Liver (tissue), 9 donors: Measurements from ENCODE around the gene NCOA3. TPM values are rescaled to one million over a fixed set of nuclear protein-coding genes. Genes with fewer than 3 reads are reported as not detected.
A peak's percentile ranks its signal among the peaks of the same experiment; 100 is the strongest.

Experiments used
- DNase-seq: peaks from one replicate; pipeline ENCODE4 v3.0.0-alpha.2; 2017; ENCODE audit warnings: low spot score
- H3K27ac ChIP-seq, 2 donors: one replicate each; pipeline ENCODE4 v1.7.0; 2013; ENCODE audit warnings: inconsistent platforms in 2 of 2, low read length in 2 of 2, control low read depth in 1 of 2, low read depth in 1 of 2, mild to moderate bottlenecking in 1 of 2
- H3K27me3 ChIP-seq, 4 donors: one replicate each; pipeline versions ENCODE4 v1.6.1 to v1.7.0; 2013; ENCODE audit warnings: low read length in 3 of 4, inconsistent platforms in 1 of 4, mild to moderate bottlenecking in 1 of 4, moderate library complexity in 1 of 4; ENCODE audit not compliant: control insufficient read depth in 4 of 4, insufficient read depth in 4 of 4
- H3K36me3 ChIP-seq, 4 donors: one replicate each; pipeline versions ENCODE4 v1.6.1 to v1.7.0; 2013; ENCODE audit warnings: low read length in 3 of 4, mild to moderate bottlenecking in 3 of 4, low read depth in 1 of 4, moderate library complexity in 1 of 4; ENCODE audit not compliant: control insufficient read depth in 4 of 4, insufficient read depth in 3 of 4
- H3K4me1 ChIP-seq, 4 donors: one replicate each; pipeline versions ENCODE4 v1.6.1 to v1.7.0; 2013; ENCODE audit warnings: low read length in 3 of 4, mild to moderate bottlenecking in 3 of 4, moderate library complexity in 1 of 4; ENCODE audit not compliant: control insufficient read depth in 4 of 4, insufficient read depth in 4 of 4
- H3K4me3 ChIP-seq, 3 donors: one replicate each; pipeline versions ENCODE4 v1.6.1 to v1.7.0; 2013; ENCODE audit warnings: low read length in 3 of 3, control low read depth in 1 of 3, low read depth in 1 of 3, mild to moderate bottlenecking in 1 of 3
- H3K9ac ChIP-seq, 2 donors: one replicate each; pipeline ENCODE4 v1.7.0; 2013; ENCODE audit warnings: low read length in 2 of 2, mild to moderate bottlenecking in 2 of 2, moderate library complexity in 2 of 2, control low read depth in 1 of 2, low read depth in 1 of 2
- H3K9me3 ChIP-seq, 4 donors: one replicate each; pipeline versions ENCODE4 v1.6.1 to v1.7.0; 2013; ENCODE audit warnings: low read length in 3 of 4; ENCODE audit not compliant: control insufficient read depth in 4 of 4
- EGR1 ChIP-seq, 2 donors: IDR thresholded peaks; 2 replicates each; pipeline ENCODE4 v1.6.1; 2016 to 2018; ENCODE audit warnings: antibody characterized with exemption in 2 of 2, low read depth in 2 of 2
- FOXA1 ChIP-seq: IDR thresholded peaks from 2 replicates; pipeline ENCODE4 v1.6.1; 2016; ENCODE audit warnings: antibody characterized with exemption
- HNF4A ChIP-seq, 2 donors: conservative IDR thresholded peaks; 2 replicates each; pipeline ENCODE4 v1.6.1; 2016; ENCODE audit warnings: antibody characterized with exemption in 2 of 2, mild to moderate bottlenecking in 2 of 2
- HNF4G ChIP-seq: IDR thresholded peaks from 2 replicates; pipeline ENCODE4 v1.6.1; 2016; ENCODE audit warnings: antibody characterized with exemption
- JUND ChIP-seq, 2 donors: IDR thresholded peaks; 2 replicates each; pipeline ENCODE4 v1.6.1; 2016; ENCODE audit warnings: antibody characterized with exemption in 2 of 2
- NR2F2 ChIP-seq: IDR thresholded peaks from 2 replicates; pipeline ENCODE4 v1.6.1; 2016; ENCODE audit warnings: antibody characterized with exemption
- RAD21 ChIP-seq, 2 donors: IDR thresholded peaks; 2 replicates each; pipeline ENCODE4 v1.6.1; 2016; ENCODE audit warnings: antibody characterized with exemption in 2 of 2, mild to moderate bottlenecking in 2 of 2
- RXRA ChIP-seq, 2 donors: IDR thresholded peaks; 2 replicates each; pipeline ENCODE4 v1.6.1; 2017 to 2018; ENCODE audit warnings: antibody characterized with exemption in 2 of 2, mild to moderate bottlenecking in 1 of 2
- SP1 ChIP-seq: IDR thresholded peaks from 2 replicates; pipeline ENCODE4 v1.6.1; 2018; ENCODE audit warnings: antibody characterized with exemption, mild to moderate bottlenecking
- TAF1 ChIP-seq: conservative IDR thresholded peaks from 2 replicates; pipeline ENCODE4 v1.6.1; 2016; ENCODE audit warnings: antibody characterized with exemption, mild to moderate bottlenecking
- WGBS: extraction: QIAGEN DNeasy Blood & Tissue Kit; methylation state at CpG from one replicate; pipeline ENCODE4 v1.1.7; 2013; 5-methylcytosine and 5-hydroxymethylcytosine counted together
- polyA plus RNA-seq, 2 donors: library from polyadenylated mRNA; stranded (reverse) in 1 of 2; unstranded in 1 of 2; fragments of 200-250 nt in 1 of 2; fragments of >200 nt in 1 of 2; fragmentation: Nextera tagmentation in 1 of 2; extraction: Ambion mirVana in 1 of 2; gene quantifications; one replicate each; pipeline versions ENCODE4 v1.2.1 to v1.2.3, GENCODE V29; 2013 to 2015
- total RNA-seq, 2 donors: library from RNA; depleted of rRNA; stranded (reverse); fragments of >200 nt; gene quantifications; one replicate each; pipeline ENCODE4 v1.2.3, GENCODE V29; 2014
- TF ChIP-seq, protein P1 (sequence below): fragments of 150-350 bp; IDR thresholded peaks from 2 replicates; pipeline ENCODE4 v1.5.1; 2017; ENCODE audit warnings: improper control_type of control experiment, low read depth, low read length; ENCODE audit not compliant: missing input control
- TF ChIP-seq, protein P2 (sequence below): IDR thresholded peaks from 2 replicates; pipeline ENCODE4 v1.6.1; 2016; ENCODE audit warnings: antibody characterized with exemption
- TF ChIP-seq, protein P3 (sequence below): IDR thresholded peaks from 2 replicates; pipeline ENCODE4 v1.6.1; 2016; ENCODE audit warnings: antibody characterized with exemption
- TF ChIP-seq, protein P4 (sequence below): IDR thresholded peaks from 2 replicates; pipeline ENCODE4 v1.6.1; 2016; ENCODE audit warnings: antibody characterized with exemption, mild to moderate bottlenecking
- donor health status: healthy.
- donor health status: healthy.
- donor health status: healthy.
- donor health status: healthy.
- donor health status: healthy.

Gene NCOA3
- total and polyA plus RNA-seq, 4 donors: 3.8 to 18.2 (median 8.9) TPM

DNA sequence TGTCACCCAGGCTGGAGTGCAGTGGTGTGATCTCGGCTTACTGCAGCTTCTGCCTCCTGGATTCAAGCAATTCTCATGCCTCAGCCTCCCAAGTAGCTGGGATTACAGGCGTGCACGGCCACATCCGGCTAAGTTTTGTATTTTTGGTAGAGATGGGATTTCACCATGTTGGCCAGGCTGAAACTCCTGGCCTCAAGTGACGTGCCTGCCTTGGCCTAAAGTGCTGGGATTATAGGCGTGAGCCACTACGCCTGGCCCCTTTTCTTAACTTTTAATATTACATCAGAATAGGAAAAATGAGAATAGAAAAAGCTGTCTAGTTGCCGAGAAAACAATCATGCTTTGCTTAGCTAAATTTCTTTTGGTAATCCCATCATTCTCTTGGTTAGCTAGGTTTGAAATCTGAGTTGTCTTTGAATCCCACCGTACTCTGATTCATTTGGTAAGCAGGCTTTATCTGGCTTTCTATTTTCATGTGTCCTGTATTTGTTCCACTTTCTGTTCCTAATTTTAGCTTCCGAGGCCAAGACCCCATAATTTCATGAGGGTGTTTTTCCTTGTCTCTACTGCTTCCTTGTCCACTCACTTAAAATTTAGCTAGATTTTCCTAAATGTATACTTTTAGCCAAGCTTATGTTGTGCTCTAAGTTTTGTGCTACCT, 83.5 kb downstream of the NCOA3 start:
- WGBS: 83% methylated on average over 10 of the region's 10 CpGs
- Histone ChIP-seq H3K4me1 (peaks cover 0 to 5% (median under 1%) of the 10 kb centered on the region in 4 donors), H3K9me3 (no peaks in the 10 kb centered on the region), H3K27ac (peak overlapping the region in 1 of 2 donors; percentile 28), H3K9ac (no peak overlapping the region), H3K27me3 (no peaks in the 10 kb centered on the region), H3K4me3 (no peak overlapping the region), H3K36me3 (no peaks in the 10 kb centered on the region)
- TF ChIP-seq RXRA (IDR thresholded peaks at IDR 0.05) (no peak), TAF1 (no peak), JUND (IDR thresholded peaks at IDR 0.05) (no peak), FOXA1 (no peak), NR2F2 (no peak), RAD21 (IDR thresholded peaks at IDR 0.05) (no peak), EGR1 (IDR thresholded peaks at IDR 0.05; ENCODE audit: low read depth in 2 of 2) (no peak)
- TF ChIP-seq, protein P1, sequence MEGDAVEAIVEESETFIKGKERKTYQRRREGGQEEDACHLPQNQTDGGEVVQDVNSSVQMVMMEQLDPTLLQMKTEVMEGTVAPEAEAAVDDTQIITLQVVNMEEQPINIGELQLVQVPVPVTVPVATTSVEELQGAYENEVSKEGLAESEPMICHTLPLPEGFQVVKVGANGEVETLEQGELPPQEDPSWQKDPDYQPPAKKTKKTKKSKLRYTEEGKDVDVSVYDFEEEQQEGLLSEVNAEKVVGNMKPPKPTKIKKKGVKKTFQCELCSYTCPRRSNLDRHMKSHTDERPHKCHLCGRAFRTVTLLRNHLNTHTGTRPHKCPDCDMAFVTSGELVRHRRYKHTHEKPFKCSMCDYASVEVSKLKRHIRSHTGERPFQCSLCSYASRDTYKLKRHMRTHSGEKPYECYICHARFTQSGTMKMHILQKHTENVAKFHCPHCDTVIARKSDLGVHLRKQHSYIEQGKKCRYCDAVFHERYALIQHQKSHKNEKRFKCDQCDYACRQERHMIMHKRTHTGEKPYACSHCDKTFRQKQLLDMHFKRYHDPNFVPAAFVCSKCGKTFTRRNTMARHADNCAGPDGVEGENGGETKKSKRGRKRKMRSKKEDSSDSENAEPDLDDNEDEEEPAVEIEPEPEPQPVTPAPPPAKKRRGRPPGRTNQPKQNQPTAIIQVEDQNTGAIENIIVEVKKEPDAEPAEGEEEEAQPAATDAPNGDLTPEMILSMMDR: no peak
- no peak for DNase-seq

DNA sequence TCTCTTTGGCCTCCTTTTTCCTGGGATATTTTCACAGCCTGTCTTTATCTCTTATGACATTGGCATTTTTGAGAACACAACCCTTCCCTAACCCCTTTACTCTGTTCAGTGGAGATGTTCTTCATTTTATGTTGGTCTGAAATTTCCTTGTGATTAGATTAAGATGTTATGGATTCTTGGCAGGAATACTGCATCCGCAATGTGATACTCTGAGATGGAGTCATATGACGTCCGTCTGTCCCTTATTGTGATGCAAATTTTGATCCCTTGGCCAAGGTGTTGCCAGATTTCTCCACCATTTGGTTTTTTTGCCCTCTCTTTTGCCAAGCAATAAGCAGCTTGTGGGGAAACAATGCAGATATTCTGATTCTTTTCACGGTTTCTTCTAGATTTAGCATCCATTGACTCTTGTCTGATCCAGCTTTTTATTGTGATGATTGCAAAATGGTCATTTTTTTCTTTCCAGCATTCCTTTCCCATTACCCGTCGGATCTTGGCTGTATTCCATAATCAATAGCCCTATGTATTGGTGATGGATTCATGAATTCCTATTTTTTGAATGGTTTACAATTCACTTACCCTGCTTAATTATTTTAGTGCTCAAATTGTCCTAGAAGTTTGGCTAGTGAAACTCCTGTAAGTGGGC, 85.1 kb downstream of the NCOA3 start:
- H3K27ac ChIP-seq: no peak overlapping the region
- no peak for DNase-seq
- WGBS: 59% methylated on average over 6 of the region's 6 CpGs
- H3K9ac ChIP-seq: no peak overlapping the region
- no peaks in the 10 kb centered on the region for H3K9me3 ChIP-seq
- H3K4me1 ChIP-seq: peaks cover 0 to 5% (median under 1%) of the 10 kb centered on the region in 4 donors
- no peaks in the 10 kb centered on the region for H3K27me3 ChIP-seq
- peak in 1 of 2 donors; percentile 10 for TF ChIP-seq JUND (IDR thresholded peaks at IDR 0.05)
- no peak for TF ChIP-seq TAF1
- TF ChIP-seq EGR1 (IDR thresholded peaks at IDR 0.05; ENCODE audit: low read depth in 2 of 2): no peak
- no peak for TF ChIP-seq HNF4A (conservative IDR thresholded peaks at IDR 0.05)
- no peak for TF ChIP-seq RAD21 (IDR thresholded peaks at IDR 0.05)
- no peak for TF ChIP-seq SP1
- TF ChIP-seq, protein P1: no peak
- TF ChIP-seq NR2F2: peak; percentile 48
- no peak for TF ChIP-seq RXRA (IDR thresholded peaks at IDR 0.05)
- TF ChIP-seq HNF4G: no peak
- TF ChIP-seq FOXA1: no peak
- TF ChIP-seq, protein P2, sequence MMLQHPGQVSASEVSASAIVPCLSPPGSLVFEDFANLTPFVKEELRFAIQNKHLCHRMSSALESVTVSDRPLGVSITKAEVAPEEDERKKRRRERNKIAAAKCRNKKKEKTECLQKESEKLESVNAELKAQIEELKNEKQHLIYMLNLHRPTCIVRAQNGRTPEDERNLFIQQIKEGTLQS: no peak
- TF ChIP-seq, protein P3, sequence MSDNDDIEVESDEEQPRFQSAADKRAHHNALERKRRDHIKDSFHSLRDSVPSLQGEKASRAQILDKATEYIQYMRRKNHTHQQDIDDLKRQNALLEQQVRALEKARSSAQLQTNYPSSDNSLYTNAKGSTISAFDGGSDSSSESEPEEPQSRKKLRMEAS: no peak
- TF ChIP-seq, protein P4, sequence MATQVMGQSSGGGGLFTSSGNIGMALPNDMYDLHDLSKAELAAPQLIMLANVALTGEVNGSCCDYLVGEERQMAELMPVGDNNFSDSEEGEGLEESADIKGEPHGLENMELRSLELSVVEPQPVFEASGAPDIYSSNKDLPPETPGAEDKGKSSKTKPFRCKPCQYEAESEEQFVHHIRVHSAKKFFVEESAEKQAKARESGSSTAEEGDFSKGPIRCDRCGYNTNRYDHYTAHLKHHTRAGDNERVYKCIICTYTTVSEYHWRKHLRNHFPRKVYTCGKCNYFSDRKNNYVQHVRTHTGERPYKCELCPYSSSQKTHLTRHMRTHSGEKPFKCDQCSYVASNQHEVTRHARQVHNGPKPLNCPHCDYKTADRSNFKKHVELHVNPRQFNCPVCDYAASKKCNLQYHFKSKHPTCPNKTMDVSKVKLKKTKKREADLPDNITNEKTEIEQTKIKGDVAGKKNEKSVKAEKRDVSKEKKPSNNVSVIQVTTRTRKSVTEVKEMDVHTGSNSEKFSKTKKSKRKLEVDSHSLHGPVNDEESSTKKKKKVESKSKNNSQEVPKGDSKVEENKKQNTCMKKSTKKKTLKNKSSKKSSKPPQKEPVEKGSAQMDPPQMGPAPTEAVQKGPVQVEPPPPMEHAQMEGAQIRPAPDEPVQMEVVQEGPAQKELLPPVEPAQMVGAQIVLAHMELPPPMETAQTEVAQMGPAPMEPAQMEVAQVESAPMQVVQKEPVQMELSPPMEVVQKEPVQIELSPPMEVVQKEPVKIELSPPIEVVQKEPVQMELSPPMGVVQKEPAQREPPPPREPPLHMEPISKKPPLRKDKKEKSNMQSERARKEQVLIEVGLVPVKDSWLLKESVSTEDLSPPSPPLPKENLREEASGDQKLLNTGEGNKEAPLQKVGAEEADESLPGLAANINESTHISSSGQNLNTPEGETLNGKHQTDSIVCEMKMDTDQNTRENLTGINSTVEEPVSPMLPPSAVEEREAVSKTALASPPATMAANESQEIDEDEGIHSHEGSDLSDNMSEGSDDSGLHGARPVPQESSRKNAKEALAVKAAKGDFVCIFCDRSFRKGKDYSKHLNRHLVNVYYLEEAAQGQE: no peak
- no peaks in the 10 kb centered on the region for H3K36me3 ChIP-seq
- H3K4me3 ChIP-seq: no peak overlapping the region
